ENCODE data around the gene GARIN5A.

The GARIN5A gene

GRCh38 chr19:50516964-50517703 lies 40.5 kb upstream of the GARIN5A start:
- TF ChIP-seq, protein P1, sequence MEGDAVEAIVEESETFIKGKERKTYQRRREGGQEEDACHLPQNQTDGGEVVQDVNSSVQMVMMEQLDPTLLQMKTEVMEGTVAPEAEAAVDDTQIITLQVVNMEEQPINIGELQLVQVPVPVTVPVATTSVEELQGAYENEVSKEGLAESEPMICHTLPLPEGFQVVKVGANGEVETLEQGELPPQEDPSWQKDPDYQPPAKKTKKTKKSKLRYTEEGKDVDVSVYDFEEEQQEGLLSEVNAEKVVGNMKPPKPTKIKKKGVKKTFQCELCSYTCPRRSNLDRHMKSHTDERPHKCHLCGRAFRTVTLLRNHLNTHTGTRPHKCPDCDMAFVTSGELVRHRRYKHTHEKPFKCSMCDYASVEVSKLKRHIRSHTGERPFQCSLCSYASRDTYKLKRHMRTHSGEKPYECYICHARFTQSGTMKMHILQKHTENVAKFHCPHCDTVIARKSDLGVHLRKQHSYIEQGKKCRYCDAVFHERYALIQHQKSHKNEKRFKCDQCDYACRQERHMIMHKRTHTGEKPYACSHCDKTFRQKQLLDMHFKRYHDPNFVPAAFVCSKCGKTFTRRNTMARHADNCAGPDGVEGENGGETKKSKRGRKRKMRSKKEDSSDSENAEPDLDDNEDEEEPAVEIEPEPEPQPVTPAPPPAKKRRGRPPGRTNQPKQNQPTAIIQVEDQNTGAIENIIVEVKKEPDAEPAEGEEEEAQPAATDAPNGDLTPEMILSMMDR (IDR thresholded peaks at IDR 0.05; ENCODE audit: borderline replicate concordance, insufficient read depth, low read depth, low read length): no peak
- no peak overlapping the region for H3K4me3 ChIP-seq (ENCODE audit: low read depth, low read length)

- TF ChIP-seq, protein P1 (IDR thresholded peaks at IDR 0.05; ENCODE audit: borderline replicate concordance, insufficient read depth, low read depth, low read length): no peak
- H3K4me3 ChIP-seq (ENCODE audit: low read depth, low read length): no peak overlapping the region
These were observed 39.8 kb upstream of the GARIN5A start for GRCh38 chr19:50516456-50516855.

GRCh38 chr19:50515168-50515561 lies 38.5 kb upstream of the GARIN5A start:
- no peak overlapping the region for H3K4me3 ChIP-seq (ENCODE audit: low read depth, low read length)
- TF ChIP-seq, protein P1 (IDR thresholded peaks at IDR 0.05; ENCODE audit: borderline replicate concordance, insufficient read depth, low read depth, low read length): no peak

- H3K4me3 ChIP-seq (ENCODE audit: low read depth, low read length): no peak overlapping the region
- TF ChIP-seq, protein P1 (IDR thresholded peaks at IDR 0.05; ENCODE audit: borderline replicate concordance, insufficient read depth, low read depth, low read length): no peak
These were observed 37.9 kb upstream of the GARIN5A start for GRCh38 chr19:50514346-50515167.

DNA sequence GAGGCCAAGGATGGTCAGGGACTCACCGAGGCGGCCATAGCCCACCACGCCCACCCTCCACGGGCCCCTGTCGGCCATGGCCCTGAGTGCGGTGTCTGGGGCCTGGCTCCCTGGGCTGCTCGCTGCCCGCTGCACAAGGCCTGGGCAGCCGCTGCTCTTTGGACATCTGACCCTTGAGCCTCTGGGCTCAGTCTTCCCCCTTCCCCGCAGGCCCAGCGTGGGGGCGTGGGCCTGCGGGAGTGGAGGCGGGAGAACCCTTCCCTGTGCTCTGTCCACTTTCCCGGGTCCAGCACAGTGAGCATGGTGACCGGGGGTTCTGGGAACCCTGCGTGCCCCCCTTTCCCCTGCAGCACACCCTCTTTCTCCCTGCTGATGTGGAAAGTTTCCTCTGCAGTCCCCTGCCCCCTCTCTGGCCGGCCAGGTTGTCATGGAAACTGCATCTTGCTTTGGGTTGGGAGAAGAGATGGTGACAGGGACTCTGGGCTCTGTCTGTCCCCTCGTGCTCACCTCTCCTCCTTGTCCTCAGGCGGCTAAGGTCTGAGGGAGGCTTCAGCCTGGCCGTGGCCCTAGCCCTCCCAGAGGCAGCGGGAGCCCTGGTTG lies 37.2 kb upstream of the GARIN5A start, which contains the start of gene ASPDH:
ASPDH (minus strand) TSS at position 168 of the 600 bp plus-strand sequence; CDS start at position 78, 90 bp downstream.
- TF ChIP-seq, protein P1 (IDR thresholded peaks at IDR 0.05; ENCODE audit: borderline replicate concordance, insufficient read depth, low read depth, low read length): no peak
- H3K4me3 ChIP-seq (ENCODE audit: low read depth, low read length): no peak within 1 kb of the TSS

- TF ChIP-seq, protein P1 (IDR thresholded peaks at IDR 0.05; ENCODE audit: borderline replicate concordance, insufficient read depth, low read depth, low read length): no peak
- no peak overlapping the region for H3K4me3 ChIP-seq (ENCODE audit: low read depth, low read length)
These were observed 36.5 kb upstream of the GARIN5A start for GRCh38 chr19:50512999-50513745.
